ENCODE results near the gene SPNS2.
"Not testable (repeated sequence)": the region's sequence is repeated elsewhere in the genome, so short reads cannot be mapped to it uniquely, and the experiment has no call there.

The SPNS2 gene

DNA sequence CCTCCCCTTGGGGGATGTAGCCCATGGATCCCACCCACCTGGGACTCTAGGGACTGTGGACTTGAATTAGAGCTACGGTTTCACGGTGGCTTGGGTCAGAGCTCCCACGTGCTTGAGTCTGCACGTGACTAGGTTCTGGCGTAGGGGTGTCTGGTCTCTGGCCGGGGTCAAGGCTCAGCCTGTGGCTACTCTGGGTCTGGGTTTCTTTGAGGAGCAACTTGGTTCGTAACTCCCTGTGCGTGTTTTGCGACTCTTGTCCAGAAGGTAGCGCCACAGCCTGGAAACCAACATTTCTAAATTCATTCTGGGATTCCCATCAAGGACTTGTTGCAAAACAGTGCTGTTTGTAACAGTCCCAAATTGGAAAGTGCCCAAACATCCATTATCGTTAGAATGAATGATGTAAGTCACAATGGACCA, 62.2 kb downstream of the SPNS2 start:
- DNase-seq = no peak

DNA sequence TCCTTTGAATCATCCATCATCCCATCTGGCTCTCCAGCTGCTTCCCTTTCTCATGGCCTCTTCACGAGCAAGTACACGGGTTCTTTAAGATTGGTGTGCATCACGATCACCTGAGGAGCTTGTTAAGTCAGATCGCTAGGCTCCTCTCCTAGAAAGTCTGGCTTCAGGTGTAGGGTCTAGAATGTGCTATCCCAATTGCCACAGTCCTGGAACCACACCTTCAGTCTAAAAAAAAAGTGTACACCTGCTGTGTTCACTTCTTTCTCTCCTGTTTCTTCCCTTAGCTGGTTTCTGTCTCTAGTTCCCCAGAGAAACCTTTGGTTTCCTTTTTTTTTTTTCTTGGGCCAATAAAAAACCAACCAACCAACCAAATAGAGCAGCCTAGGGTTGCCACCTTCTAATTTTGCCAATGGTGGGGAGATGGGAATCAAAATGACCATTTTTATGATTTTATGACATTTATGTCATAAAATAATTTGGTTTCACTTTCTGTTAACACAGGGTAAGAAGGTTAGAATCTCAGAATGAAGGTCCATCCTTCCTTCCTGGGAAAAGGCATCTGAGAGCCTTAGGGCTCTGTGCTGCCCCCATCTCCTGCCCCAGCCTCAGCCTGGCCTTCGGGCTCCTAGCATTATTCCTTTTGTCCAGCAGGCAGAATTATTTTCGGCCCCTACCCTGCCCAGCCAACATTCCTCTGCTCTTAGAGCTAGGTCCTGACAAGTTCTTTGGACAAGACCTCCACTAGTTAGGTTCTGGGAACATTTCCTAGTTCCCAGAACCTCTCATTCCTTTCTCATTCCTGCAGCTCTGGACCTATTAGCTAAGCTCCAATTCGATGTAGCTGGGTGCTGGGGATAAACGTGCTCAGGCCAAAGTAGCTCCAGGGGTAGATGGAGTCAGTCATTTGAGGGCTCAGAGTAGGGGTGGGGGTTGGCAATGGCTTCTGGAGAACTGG, 63.6 kb downstream of the SPNS2 start:
- DNase-seq = no peak

DNA sequence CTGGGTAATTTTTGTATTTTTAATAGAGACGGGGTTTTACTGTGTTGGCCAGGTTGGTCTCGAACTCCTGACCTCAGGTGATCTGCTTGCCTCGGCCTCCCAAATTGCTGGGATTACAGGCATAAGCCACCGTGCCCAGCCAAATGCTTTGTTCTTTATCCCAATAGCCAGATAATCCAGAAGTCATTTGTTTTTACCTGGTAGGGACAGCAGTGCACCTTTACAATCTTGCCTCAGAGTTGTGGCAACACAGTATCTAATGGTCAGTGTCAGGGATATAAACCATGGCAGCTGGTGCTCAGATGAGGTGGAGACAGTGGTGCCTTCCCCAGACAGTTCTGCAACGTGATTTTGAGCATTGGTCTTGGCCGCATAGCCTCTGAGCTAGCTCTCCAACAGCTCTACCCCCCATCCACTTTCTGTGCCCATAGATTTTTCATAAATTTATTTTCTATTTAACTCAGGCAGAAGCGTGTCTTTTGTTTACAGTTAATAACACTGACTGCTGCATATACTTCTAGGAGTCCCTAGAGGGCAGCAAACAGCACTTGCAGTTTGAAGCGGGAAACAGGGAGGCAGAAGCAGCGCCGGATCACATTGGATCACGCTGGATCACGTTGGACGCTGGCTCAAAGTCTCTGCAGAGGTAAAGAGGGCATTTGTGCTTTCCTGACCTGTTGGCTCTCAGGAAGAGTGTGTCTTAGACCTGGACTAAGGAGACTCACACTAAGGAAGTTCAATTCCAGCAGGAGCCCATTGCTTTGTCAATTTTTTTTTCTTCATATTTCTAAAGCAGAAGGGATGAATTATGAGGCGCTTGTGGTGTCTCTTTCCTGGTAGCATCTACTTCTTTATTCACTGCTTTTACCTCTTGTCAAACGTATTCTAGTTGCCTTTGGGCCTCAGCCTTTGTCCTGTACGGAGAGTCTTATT, 66.8 kb downstream of the SPNS2 start:
- peak in 41 of 56 donors; percentile 9 to 77 (median 30) for DNase-seq

DNA sequence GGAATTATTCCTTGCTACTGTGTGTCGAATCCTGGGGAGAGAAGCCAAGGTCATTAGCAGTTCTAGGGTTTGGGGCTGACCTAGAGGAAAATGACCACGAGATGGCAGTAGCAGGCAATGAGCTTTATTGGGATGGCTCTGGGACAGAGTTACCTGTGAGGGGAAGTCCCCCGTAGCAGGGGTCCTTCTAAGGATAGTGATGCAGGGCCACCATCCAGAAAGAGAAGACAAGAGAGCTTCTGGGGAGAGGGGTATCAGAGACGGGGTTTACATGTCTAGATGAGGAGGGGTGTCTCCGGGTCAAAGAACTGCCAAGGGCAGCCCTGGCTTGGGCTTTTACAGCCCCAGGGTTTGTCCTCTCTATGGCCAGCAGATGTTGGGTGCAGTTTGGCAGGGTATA, 68.1 kb downstream of the SPNS2 start:
- peak in 25 of 56 donors; percentile 3 to 46 (median 21) for DNase-seq

DNA sequence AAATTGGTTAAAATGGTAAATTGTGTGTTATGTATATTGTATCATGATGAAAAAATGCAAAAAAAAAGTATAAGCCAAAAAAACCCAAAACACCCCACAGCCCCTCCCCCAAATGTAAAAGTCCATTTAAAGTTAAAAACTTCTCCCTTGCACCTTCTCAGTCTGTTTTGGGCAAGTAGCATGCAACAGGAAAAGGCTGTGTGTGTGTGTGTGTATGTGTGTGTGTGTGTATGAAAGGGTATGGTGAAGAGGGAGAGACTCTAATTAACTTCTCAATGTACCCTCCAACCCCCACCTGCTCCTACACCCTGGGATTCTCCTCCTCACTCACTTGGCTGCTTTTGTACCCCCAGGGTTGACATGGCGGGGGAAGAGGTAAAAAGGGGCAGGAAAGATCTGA, 70.9 kb downstream of the SPNS2 start:
- no peak for DNase-seq

DNA sequence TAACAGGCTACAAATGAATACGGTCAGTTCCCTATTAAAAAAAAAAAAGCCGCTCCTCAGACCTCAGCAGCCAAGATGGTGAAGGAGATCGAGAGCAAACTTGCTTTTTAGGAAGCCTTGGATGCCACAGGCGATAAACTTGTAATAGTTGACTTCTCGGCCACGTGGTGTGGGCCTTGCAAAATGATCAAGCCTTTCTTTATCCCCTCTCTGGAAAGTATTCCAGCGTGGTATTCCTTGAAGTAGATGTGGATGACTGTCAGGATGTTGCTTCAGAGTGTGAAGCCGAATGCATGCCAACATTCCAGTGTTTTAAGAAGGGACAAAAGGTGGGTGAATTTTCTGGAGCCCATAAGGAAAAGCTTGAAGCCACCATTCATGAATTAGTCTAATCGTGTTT, 73.5 kb downstream of the SPNS2 start:
- no peak for DNase-seq

DNA sequence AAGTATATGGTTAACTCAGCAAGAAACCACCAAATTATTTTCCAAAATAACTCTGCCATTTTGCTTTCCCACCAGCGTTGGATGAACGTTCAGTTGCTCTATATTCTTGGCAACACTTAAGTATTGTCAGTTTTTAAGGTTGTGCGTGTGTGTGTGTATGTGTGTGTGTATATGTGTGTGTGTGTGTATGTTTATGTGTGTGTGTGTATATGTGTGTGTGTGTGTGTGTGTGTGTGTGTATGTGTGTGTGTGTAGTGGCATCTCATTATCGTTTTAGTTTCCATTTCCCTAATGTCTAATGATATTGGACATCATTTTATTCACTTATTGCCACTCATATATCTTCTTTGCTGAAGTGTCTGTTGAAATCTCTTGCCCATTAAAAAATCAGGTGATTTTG, 74.4 kb downstream of the SPNS2 start:
- DNase-seq = no peak

DNA sequence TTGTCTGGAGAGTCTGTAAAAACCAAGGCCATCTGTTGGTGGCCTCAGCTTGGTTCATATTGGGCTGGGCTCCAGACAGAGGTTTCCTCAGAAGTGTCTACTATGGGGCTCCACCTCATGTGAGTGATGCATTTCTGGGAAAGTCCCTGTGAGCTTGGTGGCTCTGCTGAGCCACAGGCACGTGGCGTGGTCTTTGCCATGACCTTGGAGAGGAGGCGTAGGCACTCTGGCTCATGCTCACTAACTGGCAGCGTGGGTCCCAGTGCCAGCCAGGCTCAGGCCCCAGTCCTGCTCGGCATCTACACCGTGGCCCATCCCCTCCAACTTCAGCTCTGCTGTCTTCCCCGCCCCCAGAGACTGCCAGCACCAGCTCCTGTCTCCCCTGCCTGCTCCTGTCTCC, 75.0 kb downstream of the SPNS2 start:
- DNase-seq = no peak

DNA sequence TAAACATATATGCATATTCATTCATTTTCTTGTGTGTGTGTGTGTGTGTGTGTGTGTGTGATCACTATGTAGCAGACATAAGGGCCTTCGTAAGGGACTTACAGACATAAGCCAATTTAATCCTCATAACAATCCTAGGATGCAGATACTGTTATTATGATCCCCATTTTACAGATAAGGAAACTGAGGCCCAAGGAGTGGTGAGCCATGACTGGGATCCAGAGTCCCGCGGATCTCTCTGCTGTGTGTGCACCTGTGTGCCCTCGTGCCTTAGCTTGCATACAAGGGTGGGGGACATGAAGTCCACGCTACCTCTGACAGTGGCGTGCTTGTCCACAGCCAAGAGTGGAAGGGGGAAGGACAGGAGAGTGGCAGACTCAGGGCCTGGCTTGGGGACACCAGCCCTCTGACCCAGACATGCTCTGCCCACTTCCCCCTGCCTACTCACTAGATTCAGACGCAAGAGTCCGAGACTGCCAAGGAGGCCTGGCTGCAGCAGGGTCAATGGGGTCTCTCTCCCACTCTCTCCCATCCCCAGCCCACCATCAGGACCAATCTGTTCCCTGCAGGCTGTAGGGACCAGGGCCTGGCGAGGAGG, 75.9 kb downstream of the SPNS2 start:
- DNase-seq = no peak

DNA sequence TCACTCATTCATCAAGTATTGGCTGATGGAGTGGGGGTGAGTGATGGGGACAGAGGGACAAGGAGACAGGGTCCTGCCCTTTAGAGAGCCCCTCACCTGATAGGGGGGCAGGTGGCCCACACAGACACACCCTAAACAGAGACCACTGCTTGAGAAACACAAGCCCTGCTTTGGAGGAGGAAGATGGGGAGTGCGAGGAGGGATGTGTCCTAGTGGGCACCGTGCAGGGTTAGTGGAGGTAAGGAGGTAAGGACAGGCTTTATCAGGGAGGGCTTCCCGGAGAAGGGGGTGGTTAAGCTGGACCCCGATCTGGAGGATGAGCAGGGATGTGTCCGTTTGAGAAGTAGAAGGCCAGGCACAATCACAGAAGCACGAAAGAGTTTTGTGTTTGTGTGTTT, 77.5 kb downstream of the SPNS2 start:
- DNase-seq = no peak

DNA sequence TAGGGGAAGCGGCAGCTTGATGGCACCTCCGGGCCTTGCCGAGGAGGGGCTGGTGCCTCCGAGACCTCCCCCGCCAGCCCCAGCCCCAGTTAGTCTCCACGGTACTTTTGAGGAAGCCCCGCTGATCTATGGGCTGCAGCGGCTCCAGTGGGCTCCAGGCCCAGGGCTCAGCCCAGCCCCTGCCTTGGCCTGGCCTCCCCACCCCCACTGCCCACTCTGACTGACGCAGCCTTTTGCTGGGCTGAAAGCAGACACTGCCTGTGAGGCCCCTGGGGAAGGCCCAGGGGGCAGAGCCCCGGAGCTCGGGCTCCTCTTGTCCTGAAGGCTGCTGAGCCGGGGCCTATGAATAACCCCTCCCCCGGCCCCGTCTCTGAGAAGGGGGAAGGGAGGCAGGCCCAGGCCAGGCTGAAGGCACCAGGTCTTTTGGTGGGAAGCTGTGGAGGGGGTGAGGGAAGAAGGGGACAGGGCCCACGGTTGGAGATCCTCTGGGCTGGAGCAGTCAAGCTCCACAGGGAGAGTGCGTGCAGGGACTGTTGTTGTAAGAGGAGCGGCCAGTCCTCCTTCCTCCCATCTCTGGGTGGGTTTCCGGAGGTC, 78.1 kb downstream of the SPNS2 start:
- DNase-seq = no peak

DNA sequence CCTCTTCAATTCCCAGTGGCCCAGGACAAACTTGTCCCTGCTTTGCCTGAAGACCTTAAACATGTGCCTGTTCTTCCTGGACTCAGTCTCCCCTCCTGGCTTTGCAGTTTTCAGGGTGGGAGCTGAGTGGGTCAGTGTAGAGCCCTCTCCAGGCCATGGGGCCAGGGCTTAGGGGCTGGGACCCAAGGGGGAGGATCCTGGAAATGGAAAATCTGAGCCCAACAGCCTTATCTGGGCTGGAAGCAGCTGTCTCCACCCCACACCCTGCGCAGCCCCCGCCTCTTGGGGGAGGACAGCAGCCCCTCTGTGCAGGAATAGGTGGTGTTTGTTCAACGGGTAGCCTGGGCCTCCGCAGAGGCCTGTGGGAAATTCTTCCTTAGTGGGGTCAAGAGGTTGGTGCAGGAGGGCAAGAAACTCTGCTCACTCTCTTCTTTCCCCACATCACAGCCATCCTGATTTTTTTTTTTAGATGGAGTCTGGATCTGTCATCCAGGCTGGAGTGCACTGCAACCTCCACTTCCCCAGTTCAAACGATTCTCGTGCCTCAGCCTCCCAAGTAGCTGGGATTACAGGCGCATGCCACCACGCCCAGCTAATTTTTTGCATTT, 78.8 kb downstream of the SPNS2 start:
- no peak for DNase-seq

DNA sequence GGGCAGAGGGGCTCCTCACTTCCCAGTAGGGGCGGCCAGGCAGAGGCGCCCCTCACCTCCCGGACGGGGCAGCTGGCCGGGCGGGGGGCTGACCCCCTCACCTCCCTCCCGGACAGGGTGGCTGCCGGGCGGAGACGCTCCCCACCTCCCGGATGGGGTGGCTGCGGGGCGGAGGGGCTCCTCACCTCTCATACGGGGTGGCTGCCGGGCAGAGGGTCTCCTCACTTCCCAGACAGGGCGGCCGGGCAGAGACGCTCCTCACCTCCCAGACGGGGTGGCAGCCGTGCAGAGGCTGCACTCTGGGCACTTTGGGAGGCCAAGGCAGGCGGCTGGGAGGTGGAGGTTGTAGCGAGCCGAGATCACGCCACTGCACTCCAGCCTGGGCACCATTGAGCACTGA, 79.7 kb downstream of the SPNS2 start:
- not testable (repeated sequence) for DNase-seq

DNA sequence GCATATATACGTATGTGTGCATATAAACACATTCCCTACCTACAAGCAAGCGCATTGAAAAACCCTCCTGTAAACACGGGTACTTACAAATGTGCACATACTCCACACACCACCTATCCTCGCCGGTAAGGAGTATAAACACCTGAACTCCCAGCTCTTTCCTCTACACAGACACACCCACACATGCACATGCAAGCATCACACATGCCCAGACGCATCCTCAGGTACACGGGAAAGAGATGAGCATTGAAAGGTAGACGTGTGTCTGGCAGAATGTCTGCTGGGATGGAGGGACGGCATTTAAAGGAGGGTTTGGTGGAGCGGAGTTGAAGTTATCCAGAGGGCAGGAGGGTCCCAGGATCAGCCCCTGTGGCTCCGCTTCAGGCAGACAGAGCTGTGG, 81.0 kb downstream of the SPNS2 start:
- DNase-seq = no peak

DNA sequence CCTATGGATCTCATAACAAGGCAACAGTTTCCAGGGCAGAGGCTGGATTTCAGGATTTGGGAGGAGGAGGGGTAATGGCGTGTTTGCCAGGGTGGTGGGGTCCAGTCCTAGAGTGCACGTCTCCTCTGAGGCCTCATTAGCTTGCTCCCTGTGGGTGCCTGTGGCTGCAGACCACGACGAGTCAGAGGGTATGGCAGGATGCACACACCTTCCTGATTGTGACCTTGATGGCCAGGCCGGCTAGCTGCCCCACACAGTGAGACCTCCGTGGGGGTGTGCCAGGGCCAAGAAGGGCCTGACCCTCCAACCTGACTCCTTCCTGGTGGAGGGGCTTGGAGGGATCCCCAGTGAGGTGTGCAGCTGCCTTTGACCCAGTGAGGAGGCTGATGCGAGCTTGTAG, 81.6 kb downstream of the SPNS2 start:
- DNase-seq = no peak

DNA sequence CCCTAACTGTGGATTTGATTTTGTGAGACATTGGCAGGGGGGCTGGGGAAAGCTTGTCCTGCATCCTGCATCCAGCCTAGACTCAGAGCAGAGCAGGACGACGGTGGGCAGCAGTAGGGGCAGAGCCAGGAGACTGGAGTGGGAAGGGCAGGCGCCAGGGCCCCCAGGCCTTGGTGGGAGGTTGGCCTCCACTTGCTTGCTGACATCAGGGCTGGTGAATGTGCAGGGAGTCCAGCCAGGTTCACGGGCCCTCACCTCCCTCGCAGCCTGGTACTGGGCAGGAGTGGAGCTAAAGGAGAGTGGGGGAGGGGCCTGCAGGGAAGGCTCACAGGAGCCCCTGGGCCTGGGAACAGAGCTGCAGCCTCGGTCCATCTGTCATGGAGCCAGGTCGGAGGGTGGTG, 83.4 kb downstream of the SPNS2 start:
- DNase-seq = no peak

DNA sequence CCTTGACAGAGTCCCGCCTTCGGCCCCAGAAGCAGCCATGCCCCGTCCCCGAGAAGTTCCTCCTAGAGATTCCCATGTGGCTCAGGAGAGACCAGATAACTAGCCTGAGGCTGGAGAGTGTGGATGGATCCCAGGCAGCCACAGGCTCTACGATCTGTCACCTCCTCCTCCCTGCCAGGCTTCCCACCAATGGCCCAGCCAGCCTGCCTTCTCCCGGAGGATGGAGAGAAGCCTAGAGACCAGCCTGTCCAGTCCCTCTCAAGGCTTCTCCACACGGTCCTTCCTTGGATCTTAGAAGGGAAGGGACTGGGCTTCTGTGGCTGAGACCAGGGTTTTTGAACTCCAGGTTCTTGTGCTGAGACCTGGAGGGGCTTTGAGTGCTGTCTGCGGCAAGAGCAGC, 84.0 kb downstream of the SPNS2 start:
- no peak for DNase-seq

DNA sequence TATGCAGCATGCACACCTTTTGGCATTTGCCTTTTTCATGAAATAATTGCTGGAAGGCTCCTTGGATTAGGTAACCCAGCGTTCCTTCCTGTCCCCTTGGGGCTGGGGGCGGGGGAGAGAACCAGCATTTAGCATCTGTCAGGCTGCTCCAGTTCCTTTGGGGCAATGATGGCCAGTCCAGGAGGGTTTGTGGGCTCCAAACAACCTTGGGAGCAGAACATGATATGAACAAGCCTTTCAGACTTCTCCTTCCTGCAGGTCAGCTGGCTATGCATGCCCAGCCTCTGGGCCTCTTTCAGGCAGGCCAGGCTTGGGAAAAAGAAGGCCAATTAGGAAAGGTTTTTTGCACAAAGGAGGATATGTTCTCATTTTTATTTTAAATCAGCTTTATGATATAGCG, 84.5 kb downstream of the SPNS2 start:
- no peak for DNase-seq

DNA sequence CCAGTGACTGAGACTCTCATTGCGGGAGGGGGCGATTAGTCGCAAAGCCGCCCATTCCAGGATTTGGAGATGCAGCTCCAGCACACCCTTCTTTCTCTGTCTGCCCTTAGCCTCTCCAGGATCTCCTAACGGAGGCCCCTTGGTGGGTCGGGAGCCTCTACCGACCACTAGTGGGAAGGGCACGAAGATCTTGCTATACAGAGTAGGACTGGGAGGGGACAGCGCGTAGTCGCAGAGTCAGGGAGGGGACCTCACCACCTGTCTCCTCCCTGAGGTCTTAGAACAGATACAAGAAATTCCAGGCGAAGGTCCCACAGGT, 85.1 kb downstream of the SPNS2 start:
- peak in 1 of 56 donors; percentile 5 for DNase-seq

DNA sequence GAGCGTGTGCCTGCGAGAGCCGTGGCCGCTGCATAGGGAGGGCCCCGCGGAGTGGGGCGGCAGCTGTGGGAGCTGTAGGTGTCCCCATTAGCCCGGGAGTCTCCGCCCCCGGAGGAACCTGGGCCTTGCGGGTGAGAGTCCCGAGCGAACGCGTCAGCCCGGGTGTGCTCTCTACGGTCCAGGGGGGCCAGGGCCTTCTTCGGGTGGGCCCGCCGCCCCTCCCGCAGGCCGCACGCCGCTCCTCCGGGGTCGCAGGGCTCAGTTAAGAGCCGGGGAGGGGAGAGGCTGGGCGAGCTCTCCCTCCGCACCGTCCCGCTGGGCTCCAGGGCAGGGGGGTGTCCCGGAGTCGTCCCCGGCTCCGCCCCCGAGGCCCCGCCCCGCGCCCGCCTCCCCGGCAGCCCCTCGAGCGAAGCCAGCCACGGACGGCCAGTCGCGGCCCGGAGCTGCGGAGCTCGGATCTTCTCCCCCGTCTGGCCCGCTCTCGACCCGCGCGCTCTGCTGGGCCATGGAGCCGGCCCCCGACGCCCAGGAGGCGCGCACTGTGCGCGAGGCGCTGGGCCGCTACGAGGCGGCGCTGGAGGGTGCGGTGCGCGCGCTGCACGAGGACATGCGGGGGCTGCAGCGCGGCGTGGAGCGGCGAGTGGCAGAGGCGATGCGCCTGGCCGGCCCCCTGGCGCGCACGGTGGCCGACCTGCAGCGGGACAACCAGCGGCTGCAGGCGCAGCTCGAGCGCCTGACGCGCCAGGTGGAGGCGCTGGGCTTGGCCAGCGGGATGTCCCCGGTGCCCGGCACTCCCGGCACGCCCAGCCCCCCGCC, 85.6 kb downstream of the SPNS2 start, which contains the start of gene SMTNL2:
SMTNL2 (plus strand) TSS at position 429 of the 816 bp plus-strand sequence; CDS start at position 506, 77 bp downstream.
- DNase-seq = peak in 1 of 56 donors; percentile 11
